Activated naive CD4-positive, alpha-beta T cell treated with anti-CD3 and anti-CD28 coated beads, Interleukin-2, amount 10 ng/mL, durations not matched to agents 7 days and 5 days (primary cell): ENCODE results near the gene TRAIP.

Experiments
- CTCF ChIA-PET: fragments of 350-600 bp; sonication (Branson Sonifier 250); formaldehyde crosslinking; loops from one replicate; lab custom pipeline; 2021; ENCODE audit warnings: antibody characterized with exemption; lab: Charles Lee
- DNase-seq: peaks from one replicate; pipeline ENCODE4 v3.0.0-alpha.2; 2020
- H3K27ac Mint-ChIP-seq: one replicate; pipeline ENCODE4 v1.8.0; 2021; ENCODE audit warnings: mild to moderate bottlenecking, moderate library complexity, mixed read lengths
- H3K27me3 Mint-ChIP-seq: one replicate; pipeline ENCODE4 v1.8.0; 2021; ENCODE audit warnings: mild to moderate bottlenecking, mixed read lengths
- H3K36me3 Mint-ChIP-seq: one replicate; pipeline ENCODE4 v1.8.0; 2021; ENCODE audit warnings: mixed read lengths
- H3K4me1 Mint-ChIP-seq: one replicate; pipeline ENCODE4 v1.8.0; 2021; ENCODE audit warnings: mixed read lengths
- H3K4me3 Mint-ChIP-seq: one replicate; pipeline ENCODE4 v1.8.0; 2021; ENCODE audit warnings: mild to moderate bottlenecking, moderate library complexity, mixed read lengths
- H3K9me3 Mint-ChIP-seq: one replicate; pipeline ENCODE4 v1.8.0; 2021; ENCODE audit warnings: mixed read lengths

TRAIP gene

GRCh38 chr3:49801160-49801559 lies 55.2 kb downstream of the TRAIP start:
- Mint-ChIP-seq H3K4me3 (no peak overlapping the region), H3K27me3 (peaks cover 81% of the 10 kb centered on the region), H3K27ac (no peak overlapping the region), H3K9me3 (no peaks in the 10 kb centered on the region), H3K4me1 (peaks cover 29% of the 10 kb centered on the region), H3K36me3 (peaks cover 2% of the 10 kb centered on the region)
- CTCF ChIA-PET = interaction anchor here (0.9 to 15.9 kb wide), 5 partner anchors 19 to 110 kb away, joined by 3 to 225 read pairs (median 6); no protein-coding TSS in a partner anchor
- DNase-seq = no peak

DNA sequence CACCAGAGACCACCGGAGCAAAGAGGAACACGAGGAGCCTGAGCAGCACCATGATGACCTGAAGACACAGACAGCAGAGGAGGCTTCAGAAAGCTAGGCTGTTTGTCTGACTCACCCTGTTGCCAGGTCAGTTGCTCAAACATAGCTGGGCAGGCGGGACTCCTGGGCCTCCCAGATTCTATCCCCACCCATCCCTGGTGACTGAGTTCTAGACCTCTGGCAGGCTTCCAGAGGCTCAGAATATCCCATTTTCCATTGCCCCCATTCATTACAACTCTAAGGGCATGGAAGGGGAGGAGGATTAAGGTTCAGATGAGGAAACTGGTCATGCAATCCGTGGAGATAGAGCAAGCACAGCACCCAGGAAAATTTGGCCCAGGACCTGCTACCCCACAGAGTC lies 56.6 kb downstream of the TRAIP start, which contains the start of gene CDHR4:
Gene CDHR4 (minus strand): TSS at position 113 of the 400 bp plus-strand sequence. CDS start 61 bp downstream, at position 52.
- peaks cover 20% of the 10 kb centered on the region for H3K4me1 Mint-ChIP-seq
- H3K27me3 Mint-ChIP-seq = peaks cover 87% of the 10 kb centered on the region
- no peaks in the 10 kb centered on the region for H3K9me3 Mint-ChIP-seq
- no peak within 1 kb of the TSS for H3K27ac Mint-ChIP-seq
- no peak within 1 kb of the TSS for H3K4me3 Mint-ChIP-seq
- H3K36me3 Mint-ChIP-seq = no peaks in the 10 kb centered on the region
- CTCF ChIA-PET = interaction anchor here (1.0 to 15.9 kb wide), 2 partner anchors 14 to 37 kb away, joined by 3 to 225 read pairs; partner anchors contain the start of gene UBA7
- no peak for DNase-seq

GRCh38 chr3:49799105-49799504 lies 57.3 kb downstream of the TRAIP start:
- Mint-ChIP-seq H3K27ac (no peak overlapping the region), H3K4me1 (peaks cover 18% of the 10 kb centered on the region), H3K4me3 (no peak overlapping the region), H3K27me3 (peaks cover 81% of the 10 kb centered on the region), H3K36me3 (no peaks in the 10 kb centered on the region), H3K9me3 (no peaks in the 10 kb centered on the region)
- CTCF ChIA-PET = interaction anchor here (1.1 to 15.9 kb wide), 2 partner anchors 38 to 55 kb away, joined by 3 to 225 read pairs; no protein-coding TSS in a partner anchor
- no peak for DNase-seq

DNA sequence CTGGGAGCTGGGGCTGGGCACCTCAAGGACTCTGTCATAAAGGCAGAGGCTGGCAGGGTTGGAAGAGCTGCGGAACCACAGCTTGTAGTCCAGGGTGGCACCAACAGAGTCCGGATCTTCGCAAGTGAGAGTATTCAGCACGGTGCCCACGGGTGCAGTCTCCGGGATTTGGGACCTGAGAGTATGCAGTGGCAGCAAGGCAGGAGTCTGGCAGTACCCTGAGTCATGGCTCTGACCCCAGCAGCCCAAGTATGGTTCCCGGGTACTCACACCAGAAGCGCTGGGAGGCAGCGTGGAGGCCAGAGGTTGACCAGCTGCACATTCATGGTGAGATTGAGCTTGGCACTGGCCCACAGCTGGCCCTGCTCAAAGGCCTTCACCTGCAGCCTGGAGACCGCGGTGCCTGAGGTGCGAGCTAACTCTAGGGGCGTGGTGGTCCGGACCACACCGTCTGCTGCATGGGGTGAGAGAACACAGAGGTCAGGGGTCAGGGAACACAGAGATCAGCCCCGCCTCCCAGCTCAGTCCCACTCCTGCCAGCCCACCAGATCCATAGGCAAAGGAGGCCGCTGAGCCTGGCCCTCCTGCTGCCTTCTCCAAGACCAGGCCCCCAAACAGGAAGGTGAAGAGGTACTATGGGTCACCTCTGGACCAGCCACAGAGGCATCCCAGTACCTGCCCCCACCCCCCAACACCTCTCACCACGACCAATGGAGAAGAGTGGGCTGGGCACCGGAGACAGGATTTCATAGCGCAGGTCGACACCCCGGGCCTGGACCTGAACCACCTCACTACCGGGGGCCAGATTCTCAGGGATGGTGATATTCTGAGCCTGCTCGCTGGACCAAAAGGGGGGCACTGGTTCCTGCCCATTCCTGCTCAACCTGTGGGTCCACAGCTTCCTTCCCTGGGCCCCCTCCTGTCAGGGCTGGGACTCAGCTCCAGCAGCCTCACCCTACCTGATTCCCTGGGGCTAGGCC lies 61.1 kb downstream of the TRAIP start:
- CTCF ChIA-PET = interaction anchor here (1.1 to 1.3 kb wide), 2 partner anchors 43 to 44 kb away, joined by 3 read pairs; no protein-coding TSS in a partner anchor

GRCh38 chr3:49794431-49794830 lies 61.9 kb downstream of the TRAIP start:
- peaks cover 66% of the 10 kb centered on the region for H3K27me3 Mint-ChIP-seq
- CTCF ChIA-PET = no interaction called here
- H3K36me3 Mint-ChIP-seq = no peaks in the 10 kb centered on the region
- no peak for DNase-seq
- H3K9me3 Mint-ChIP-seq = no peaks in the 10 kb centered on the region
- peaks cover 7% of the 10 kb centered on the region for H3K4me1 Mint-ChIP-seq
- H3K4me3 Mint-ChIP-seq = no peak overlapping the region
- H3K27ac Mint-ChIP-seq = no peak overlapping the region

More for the DNA sequence above, 61.1 kb downstream of the TRAIP start:
- Mint-ChIP-seq H3K27ac (no peak overlapping the region), H3K27me3 (peaks cover 69% of the 10 kb centered on the region), H3K36me3 (no peaks in the 10 kb centered on the region), H3K4me1 (peaks cover 2% of the 10 kb centered on the region), H3K9me3 (no peaks in the 10 kb centered on the region), H3K4me3 (no peak overlapping the region)
- DNase-seq = no peak

GRCh38 chr3:49793486-49794085 lies 62.8 kb downstream of the TRAIP start:
- Mint-ChIP-seq H3K4me3 (no peak overlapping the region), H3K36me3 (no peaks in the 10 kb centered on the region), H3K27me3 (peaks cover 58% of the 10 kb centered on the region), H3K27ac (no peak overlapping the region), H3K4me1 (peaks cover 7% of the 10 kb centered on the region), H3K9me3 (no peaks in the 10 kb centered on the region)
- DNase-seq = no peak
- CTCF ChIA-PET = no interaction called here

GRCh38 chr3:49792371-49793150 lies 63.8 kb downstream of the TRAIP start:
- H3K9me3 Mint-ChIP-seq = no peaks in the 10 kb centered on the region
- peaks cover 60% of the 10 kb centered on the region for H3K27me3 Mint-ChIP-seq
- H3K4me3 Mint-ChIP-seq = no peak overlapping the region
- H3K4me1 Mint-ChIP-seq = peaks cover 14% of the 10 kb centered on the region
- H3K36me3 Mint-ChIP-seq = no peaks in the 10 kb centered on the region
- no peak for DNase-seq
- no peak overlapping the region for H3K27ac Mint-ChIP-seq
- CTCF ChIA-PET = interaction anchor here (1.2 to 1.5 kb wide), 2 partner anchors 10 to 47 kb away, joined by 3 to 8 read pairs; partner anchors contain the start of gene INKA1

GRCh38 chr3:49791571-49791970 lies 64.8 kb downstream of the TRAIP start:
- Mint-ChIP-seq H3K9me3 (no peaks in the 10 kb centered on the region), H3K27ac (no peak overlapping the region), H3K27me3 (peaks cover 51% of the 10 kb centered on the region), H3K4me3 (no peak overlapping the region), H3K4me1 (peaks cover 21% of the 10 kb centered on the region), H3K36me3 (no peaks in the 10 kb centered on the region)
- CTCF ChIA-PET = interaction anchor here (1.2 to 1.5 kb wide), 2 partner anchors 11 to 48 kb away, joined by 3 to 8 read pairs; partner anchors contain the start of gene INKA1
- DNase-seq = no peak

DNA sequence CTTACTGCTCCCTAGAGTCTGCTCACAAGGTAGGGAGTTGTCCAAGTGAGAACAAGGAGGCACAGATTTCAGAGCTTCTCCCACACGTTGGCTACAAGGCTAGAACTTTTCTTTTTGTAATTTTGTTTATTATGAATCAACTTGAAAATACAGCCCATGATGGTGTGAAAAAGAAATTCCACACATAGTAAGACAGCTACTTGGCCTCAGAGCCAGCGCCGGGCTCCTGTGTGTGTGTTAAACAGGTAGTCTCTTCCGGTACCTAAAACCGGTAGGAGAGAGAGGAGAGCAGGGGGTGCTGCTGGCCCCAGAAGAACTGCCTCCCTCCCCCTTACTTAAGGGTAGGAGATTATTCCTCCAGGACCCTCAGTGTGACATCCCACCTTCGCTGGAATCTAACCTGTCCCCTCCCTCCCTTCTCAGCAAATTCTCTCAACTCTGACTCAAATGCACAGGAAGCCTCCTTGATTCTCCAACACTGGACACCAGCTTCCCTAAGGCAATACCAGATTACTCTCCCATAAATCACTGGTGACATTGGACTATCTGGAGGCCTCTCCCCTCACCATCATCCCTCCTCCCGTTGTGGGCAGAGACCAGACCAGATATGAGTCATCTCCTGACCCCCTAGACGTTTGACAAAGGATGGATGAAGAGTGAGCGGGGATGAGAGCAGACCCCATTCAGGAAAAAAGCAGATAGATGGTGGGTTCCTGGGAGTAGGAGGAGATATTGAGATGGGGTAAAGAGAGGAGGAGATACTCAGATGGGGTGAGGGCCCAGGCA lies 65.5 kb downstream of the TRAIP start:
- DNase-seq = no peak
- Mint-ChIP-seq H3K4me3 (no peak overlapping the region), H3K4me1 (peaks cover 23% of the 10 kb centered on the region), H3K36me3 (no peaks in the 10 kb centered on the region), H3K27ac (no peak overlapping the region), H3K9me3 (no peaks in the 10 kb centered on the region), H3K27me3 (peaks cover 45% of the 10 kb centered on the region)
- CTCF ChIA-PET = interaction anchor here (0.6 to 1.5 kb wide), 3 partner anchors 12 to 74 kb away, joined by 3 to 8 read pairs (median 4); partner anchors contain the start of gene INKA1

DNA sequence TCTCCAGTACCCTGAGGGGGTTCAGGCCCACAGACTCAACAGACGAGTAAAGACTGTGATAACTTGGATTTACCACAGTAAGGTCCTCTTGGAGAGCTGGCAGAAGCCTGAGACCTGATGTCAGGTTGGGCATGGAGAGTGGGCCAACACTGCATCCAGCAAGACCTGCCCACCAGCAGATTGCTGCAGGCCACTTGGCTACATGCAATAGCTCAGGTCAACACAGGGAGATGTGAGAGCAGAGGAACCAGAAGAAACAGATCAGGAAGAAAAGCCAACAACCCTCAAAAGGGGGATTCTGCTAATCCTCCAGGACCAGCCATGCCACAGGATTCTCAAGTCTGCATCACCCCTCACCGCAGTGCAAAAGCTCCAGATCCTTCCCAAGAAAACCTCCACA lies 68.3 kb downstream of the TRAIP start:
- H3K27me3 Mint-ChIP-seq = peaks cover 36% of the 10 kb centered on the region

DNA sequence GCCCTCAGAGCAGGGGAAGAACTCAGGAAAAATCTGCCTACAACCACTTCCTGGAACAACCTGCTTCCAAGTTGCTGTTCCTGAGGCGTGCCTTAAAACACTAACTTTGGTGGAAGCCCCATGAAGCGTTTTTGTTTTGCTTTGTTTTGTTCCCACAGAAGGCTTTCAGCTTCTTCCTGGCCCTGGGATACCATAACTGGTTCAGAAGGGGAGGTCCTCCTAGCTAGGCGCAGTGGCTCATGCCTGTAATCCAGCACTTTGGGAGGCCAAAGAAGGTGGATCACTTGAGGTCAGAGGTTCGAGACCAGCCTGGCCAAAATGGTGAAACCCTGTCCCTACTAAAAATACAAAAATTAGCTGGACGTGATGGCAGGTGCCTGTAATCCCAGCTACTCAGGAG lies 68.8 kb downstream of the TRAIP start:
- Mint-ChIP-seq H3K4me1 (peaks cover 39% of the 10 kb centered on the region), H3K27me3 (peaks cover 31% of the 10 kb centered on the region), H3K9me3 (no peaks in the 10 kb centered on the region), H3K27ac (no peak overlapping the region), H3K4me3 (peak overlapping the region; percentile 88), H3K36me3 (peaks cover 12% of the 10 kb centered on the region)
- CTCF ChIA-PET = interaction anchor here (1.1 to 1.3 kb wide), 2 partner anchors 15 to 69 kb away, joined by 3 read pairs; no protein-coding TSS in a partner anchor
- DNase-seq = no peak

More for the DNA sequence above, 68.3 kb downstream of the TRAIP start:
- no peak for DNase-seq
- Mint-ChIP-seq H3K4me1 (peaks cover 39% of the 10 kb centered on the region), H3K9me3 (no peaks in the 10 kb centered on the region), H3K36me3 (peaks cover 12% of the 10 kb centered on the region), H3K27ac (no peak overlapping the region), H3K4me3 (no peak overlapping the region)
- CTCF ChIA-PET = interaction anchor here (0.6 to 1.3 kb wide), 3 partner anchors 14 to 69 kb away, joined by 3 read pairs; partner anchors contain the start of gene INKA1

GRCh38 chr3:49787182-49787464 lies 69.2 kb downstream of the TRAIP start:
- Mint-ChIP-seq H3K9me3 (no peaks in the 10 kb centered on the region), H3K27ac (peak overlapping the region; percentile 96), H3K36me3 (peaks cover 12% of the 10 kb centered on the region), H3K4me3 (peak overlapping the region; percentile 88), H3K4me1 (peaks cover 42% of the 10 kb centered on the region), H3K27me3 (peaks cover 29% of the 10 kb centered on the region)
- CTCF ChIA-PET = interaction anchor here (1.1 to 1.3 kb wide), 2 partner anchors 15 to 68 kb away, joined by 3 read pairs; no protein-coding TSS in a partner anchor
- DNase-seq = no peak
